ENCODE results near the gene LRRC1.
"Not testable (repeated sequence)": the region's sequence is repeated elsewhere in the genome, so short reads cannot be mapped to it uniquely, and the experiment has no call there.

Gene LRRC1

GRCh38 chr6:53793318-53794136 lies 1.3 kb upstream of the LRRC1 start:
- DNase-seq, result peak; percentile 29 to 66

GRCh38 chr6:53794137-53794719 lies 577 bp upstream of the LRRC1 start:
- DNase-seq, result peak; percentile 58 to 72

- DNase-seq, result peak in 1 of 2 experiments; percentile 50
Measured at GRCh38 chr6:53795340-53795701, 516 bp downstream of the LRRC1 start.

DNA sequence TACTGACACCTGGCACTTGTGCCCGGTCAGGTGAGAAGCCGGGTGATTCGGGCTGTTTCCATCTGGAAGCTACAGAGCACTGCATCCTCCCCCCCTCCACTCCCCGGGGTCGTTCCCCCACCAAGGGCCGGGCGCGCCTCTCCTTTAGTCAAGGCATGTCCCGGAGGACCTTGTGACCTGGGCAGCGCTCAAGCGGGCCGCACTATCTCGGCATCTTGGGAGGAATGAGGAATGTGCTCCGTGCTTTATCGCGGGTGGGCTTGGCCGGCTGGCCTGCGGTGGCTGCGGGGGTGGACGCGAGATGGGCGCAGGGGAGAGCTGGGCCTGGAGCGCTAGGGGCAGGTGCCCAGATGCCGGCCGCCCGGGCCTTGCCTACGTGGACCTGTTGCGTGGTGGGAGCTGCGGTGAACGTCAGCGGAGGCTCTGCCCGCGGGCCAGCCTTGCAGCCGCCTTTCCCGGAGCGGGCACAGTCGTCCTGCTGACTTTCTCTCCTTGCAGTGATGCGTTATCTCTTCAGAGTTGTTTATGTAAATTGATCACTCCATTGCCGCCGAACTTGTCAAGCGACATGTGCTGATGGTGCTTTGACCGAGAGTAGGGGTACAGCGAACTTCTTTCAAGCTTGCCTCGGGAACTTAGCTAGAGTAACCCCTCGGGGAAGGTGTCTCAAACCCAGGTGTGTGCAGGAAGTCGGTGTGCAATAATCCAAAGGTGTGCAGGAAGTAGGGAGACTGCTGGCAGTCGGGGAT lies 1.1 kb downstream of the LRRC1 start:
- DNase-seq, result no peak

DNA sequence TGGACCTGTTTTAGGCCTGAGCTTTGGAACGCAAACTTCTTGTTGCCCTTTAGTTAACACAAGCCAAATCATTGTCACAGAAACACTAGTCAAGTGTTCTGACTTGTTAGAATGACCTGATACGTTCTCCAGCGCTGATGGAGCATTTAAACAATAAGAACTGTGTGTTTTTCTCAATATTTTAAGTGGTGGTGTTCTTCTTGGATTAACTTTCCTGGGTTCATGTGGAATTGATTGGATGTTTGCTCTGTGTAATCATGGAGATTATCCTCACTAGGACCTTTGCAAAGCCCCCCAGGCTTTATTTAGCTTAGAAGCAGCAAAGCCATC lies 1.6 kb downstream of the LRRC1 start:
- DNase-seq, result no peak

DNA sequence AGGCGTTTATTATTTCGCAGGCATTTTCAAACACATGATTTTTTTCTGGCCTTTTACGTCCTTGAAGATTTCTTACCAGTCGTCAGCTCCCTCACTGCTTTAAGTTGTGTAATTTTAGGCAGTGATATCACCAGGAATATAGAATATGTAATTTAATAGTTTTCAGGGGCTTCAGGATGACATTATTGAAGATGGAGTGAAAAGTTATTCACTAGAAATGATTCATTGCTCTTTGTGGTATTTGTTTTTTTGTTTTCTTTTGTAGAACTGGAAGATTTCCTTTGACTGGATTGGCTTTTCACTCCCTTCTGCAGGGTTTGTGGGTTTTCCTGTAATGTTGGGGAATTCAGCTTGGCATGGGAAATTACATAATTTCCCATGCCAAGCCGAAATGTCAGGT lies 2.0 kb downstream of the LRRC1 start:
- DNase-seq, result no peak

GRCh38 chr6:53797304-53797703 lies 2.5 kb downstream of the LRRC1 start:
- DNase-seq, result no peak

GRCh38 chr6:53799340-53799739 lies 4.5 kb downstream of the LRRC1 start:
- DNase-seq, result no peak

GRCh38 chr6:53801022-53801421 lies 6.2 kb downstream of the LRRC1 start:
- DNase-seq, result no peak

DNA sequence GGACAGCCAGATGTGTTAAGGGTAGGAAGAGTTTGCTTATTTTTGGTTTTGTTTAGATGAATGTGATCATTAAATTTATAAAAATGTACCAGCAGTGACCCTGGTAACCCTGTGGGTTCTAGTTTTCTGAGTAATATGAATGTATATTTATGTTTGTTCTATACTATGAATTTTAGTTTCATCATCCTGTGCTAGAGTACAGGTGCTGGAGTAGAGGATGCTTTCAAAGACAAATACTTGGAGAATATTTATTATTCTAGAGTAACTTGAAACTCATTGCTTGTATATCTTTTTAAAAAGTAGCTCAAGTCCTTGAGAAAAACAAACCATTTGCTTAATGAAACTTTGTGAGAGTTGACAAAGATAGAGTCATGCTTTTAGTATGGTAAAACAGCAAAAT lies 7.8 kb downstream of the LRRC1 start:
- no peak for DNase-seq

DNA sequence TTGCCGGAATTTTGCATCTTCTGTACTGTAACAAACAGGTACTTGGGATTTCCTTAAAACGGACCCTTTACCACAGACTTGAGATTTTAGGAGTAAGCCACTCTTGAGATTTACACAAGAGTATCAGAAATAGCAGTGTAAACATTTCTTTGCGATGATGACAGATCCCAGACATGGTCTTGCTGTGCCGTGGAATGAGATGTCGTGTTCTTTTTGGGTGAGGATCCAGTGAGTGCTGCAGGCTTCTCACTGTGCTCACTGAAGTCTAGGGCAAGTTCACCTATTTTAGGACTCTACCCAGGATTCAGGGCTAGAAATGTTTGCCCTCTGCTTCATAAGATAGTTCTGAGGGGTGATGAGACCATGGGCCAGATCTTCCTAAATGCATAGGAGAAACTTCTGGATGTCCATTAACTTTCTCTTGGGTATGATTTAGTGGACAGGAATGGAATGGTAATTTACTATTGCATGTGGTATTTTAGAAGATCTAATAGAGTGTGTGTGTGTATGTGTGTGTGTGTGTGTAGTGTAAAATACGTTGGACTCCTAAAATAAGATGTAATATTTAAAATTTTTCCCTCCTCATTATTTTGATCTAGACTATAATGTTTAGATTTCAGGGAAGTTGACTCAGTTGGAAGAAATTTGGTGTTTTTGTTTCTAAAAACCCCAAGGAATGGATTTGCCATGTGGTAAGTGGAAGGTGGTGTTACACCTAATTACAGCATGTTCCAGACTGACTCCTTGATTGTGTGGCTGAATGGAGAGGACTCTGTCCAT lies 8.5 kb downstream of the LRRC1 start:
- no peak for DNase-seq

GRCh38 chr6:53805016-53805415 lies 10.2 kb downstream of the LRRC1 start:
- DNase-seq, result no peak

GRCh38 chr6:53805725-53806124 lies 10.9 kb downstream of the LRRC1 start:
- DNase-seq, result peak; percentile 11 to 27

GRCh38 chr6:53807606-53808005 lies 12.8 kb downstream of the LRRC1 start:
- DNase-seq, result not testable (repeated sequence)

- DNase-seq, result no peak
Measured at GRCh38 chr6:53808302-53808881, 13.6 kb downstream of the LRRC1 start.

DNA sequence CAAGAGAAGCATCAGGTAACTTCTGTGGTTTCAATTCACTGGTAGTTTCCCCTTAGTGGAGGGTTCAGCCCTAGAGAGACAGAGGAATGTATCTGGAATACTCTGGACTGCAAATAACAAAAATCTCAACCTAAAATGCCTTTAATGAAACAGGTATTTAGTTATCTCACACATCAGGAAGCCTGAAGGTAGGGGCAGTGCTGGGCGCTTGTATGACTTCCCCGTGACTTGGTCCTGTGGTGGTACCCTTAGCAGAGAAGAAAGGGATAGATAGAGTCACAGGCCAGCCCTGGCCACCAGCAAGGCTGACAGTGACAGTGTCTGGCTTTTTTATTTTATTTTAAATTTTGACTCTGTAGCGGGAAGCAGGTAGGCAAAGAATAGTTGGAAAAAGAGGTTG lies 14.9 kb downstream of the LRRC1 start:
- no peak for DNase-seq

- DNase-seq, result peak; percentile 12 to 48
Measured at GRCh38 chr6:53811082-53811481, 16.3 kb downstream of the LRRC1 start.

GRCh38 chr6:53811746-53812145 lies 16.9 kb downstream of the LRRC1 start:
- DNase-seq, result no peak

- DNase-seq, result no peak
Measured at GRCh38 chr6:53813096-53813495, 18.3 kb downstream of the LRRC1 start.

- DNase-seq, result no peak
Measured at GRCh38 chr6:53813801-53814200, 19.0 kb downstream of the LRRC1 start.

GRCh38 chr6:53814353-53814752 lies 19.5 kb downstream of the LRRC1 start:
- DNase-seq, result no peak

GRCh38 chr6:53815381-53816119 lies 20.7 kb downstream of the LRRC1 start:
- no peak for DNase-seq
